GM20431 (cell line): ENCODE results near the gene PGAM5.

ENCODE experiments used
- in situ Hi-C: fragments of 300-500 bp; cut with MseI, MboI; formaldehyde crosslinking; loops from one replicate; pipeline ENCODE4 v1.15.0; 2020; ENCODE audit warnings: low sequenced_read_pairs; ENCODE audit not compliant: unreplicated experiment

The PGAM5 gene

DNA sequence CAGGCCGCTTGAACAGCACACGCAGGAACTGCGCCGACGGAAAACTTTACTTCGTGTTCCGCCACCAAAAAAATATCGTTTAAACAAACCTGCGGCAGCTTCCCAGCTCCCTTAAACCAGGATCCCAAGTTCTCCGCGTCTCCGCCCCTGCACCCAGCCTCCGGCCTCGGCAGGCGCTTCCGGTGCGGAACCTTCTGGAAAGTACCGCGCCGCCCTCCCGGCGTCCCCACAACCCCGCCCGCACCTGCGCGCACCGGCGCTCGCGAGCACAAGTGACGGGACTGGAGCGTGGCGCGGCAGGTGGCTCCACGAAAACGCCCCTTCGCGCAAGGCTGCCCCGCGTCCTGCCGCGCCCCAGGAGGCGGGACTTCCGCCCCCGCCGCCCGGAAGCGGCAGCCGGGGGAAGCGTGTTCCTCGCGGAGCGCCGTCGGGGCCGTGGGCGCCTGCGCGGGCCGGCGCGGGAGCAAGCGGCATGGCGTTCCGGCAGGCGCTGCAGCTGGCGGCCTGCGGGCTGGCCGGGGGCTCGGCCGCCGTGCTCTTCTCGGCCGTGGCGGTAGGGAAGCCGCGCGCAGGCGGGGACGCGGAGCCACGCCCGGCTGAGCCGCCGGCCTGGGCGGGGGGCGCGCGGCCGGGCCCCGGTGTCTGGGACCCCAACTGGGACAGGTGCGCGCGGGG, at the start of gene PGAM5:
Gene PGAM5, plus strand, starts transcription at position 438 of the 675 bp plus-strand sequence. Its CDS starts 35 bp downstream, at position 473.
- in situ Hi-C loops = no loop called here

DNA sequence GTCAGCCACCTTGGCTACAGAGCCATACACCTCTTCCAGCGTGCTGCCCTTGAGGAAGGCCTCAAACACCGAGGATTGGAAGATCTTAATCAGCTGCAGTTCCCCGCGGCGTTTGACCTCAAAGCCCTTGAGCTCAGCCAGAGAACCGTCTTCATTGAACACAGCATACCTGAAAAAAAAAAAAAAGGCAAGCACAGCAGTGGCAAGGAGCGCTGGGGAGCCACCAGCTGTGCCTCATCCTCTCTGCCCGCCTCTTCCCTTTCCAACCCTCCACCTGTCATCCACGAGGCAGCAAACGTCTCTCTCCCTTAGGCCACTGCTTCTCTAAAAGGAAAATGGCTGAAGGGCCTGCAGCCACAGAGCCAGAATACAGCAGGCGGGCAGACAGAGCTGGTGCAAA, 49.6 kb upstream of the PGAM5 start:
- in situ Hi-C loops = no loop called here

DNA sequence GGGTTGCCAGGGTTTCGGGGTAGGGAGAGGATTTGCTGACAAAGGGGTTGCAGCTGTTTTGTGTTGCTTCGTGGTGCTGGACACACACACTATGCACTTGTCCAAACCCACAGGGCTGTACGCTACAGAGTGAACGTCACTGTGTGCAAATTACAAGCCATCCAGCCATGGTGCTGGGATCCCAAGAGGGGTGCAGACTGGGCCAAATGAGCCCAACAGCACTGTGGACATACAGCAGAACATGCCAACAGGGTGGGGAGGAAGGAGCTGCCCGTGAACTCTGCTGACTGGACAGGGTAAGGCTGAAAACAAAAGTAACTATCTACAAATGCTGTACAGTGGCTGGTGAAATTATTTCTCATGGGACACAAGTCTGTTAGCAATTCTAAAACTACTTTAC, 48.7 kb upstream of the PGAM5 start:
- in situ Hi-C loops = no loop called here

DNA sequence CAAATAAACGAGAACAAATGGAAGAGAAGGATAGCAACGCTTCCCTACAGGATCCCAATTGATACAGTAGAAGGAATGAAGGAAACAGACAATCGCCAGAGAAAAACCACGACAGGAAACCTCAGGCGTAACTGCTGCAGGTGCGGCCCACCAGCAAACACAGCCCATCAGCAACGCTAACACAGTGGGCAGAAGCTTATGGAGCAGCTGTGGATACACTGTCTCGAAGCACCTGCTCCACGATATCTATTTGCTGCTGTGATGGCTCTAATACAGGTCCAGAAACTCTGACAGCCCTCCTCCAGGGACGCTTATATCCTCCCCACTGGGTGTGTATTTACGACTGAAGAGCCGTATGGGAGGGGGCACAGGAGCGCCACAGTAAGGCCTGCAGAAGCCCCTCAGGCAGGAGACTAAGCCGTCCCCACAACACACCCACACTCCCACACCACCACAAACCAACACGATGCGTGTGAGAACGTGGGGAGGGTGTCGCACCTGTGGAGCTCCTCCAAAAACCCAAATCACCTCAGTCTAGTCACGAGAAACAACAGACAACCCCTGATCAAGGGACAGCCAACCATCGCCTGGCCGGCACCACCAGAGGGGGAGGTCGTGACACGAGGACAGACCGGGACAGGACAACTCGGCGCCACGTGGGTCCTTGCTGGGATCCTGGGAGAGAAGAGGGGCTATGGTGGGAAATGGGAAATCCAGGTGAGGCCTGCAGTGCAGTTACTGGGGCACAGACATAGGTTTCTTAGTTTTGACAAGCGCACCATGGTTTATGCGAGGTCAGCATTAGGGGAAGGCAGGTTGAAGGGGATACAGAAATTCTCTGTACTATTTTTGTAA, 47.5 kb upstream of the PGAM5 start:
- in situ Hi-C loops = no loop called here

DNA sequence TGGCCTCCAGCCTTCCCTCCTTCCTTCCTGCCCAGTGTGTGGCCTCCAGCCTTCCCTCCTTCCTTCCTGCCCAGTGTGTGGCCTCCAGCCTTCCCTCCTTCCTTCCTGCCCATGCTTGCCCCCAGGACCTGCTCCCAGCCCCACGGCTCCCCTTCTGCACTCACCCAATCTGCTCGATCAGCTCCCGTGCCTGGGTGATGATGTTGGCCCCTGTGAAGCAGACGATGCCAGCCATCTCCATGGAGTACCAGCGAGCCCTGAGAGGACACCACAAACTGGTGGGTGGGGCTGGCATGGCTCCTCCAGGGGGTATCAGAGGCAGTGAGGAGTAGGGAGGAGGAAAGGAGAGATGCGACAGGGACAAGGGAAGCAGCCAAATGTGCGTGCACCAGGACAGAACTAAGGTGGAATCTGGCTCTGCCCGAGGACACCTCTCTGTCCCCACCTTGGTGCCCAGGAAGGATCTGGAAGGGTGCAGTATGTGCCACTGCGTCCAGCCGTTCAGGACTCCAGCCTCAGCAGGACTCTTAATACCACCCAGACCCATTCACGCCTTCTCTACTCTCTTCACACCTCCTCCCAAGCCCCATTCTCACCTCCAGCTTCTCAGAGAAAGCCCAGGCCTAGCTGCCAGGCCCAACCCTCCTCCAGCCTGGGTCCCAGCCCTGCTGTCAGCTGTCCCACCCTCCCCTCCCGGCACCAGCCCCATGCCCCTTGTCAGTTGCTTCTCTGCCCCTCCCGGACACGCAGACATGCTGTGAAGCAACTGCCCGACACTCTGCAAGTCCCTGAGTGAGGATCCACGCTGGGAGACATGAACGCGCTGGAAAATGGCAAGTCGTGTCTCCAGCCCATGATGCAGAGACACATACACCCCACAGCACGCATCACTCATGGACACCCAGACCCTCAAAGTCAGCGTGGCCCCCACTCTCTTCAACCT, 46.2 kb upstream of the PGAM5 start:
- in situ Hi-C loops = no loop called here

DNA sequence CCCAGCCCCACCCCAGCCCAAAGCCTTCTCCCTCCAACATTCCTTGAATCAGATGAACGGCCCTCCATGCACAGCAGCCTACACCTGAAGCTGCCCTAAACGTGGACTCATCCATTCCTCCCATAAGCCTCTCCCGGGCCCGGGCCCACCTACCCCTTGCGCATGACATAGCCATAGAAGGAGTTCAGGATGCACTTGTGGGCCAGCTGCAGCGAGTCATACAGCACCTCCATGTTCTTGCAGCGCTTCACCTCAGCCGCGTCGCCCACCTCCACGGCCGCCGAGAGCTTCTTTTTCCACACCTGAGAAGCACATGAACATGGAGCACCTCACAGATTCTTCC, 45.5 kb upstream of the PGAM5 start:
- in situ Hi-C loops = no loop called here

DNA sequence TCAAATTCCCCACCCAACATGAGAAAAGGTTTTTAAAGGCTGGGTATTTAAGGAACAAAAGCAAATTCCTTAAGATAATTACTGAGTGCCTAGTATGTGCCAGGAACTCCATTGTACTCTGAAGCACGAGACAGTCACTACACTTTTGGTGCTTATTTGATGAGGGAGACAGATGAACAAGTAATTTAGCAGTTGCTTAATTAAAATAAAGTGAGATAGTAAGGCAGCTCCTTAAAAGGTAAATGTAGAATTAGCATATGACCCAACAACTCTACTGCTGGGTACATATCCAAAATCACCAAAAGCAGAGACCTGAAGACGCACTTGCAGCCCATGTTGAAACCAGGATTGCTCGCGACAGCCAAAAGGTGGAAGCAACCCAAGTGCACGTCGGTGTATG, 44.8 kb upstream of the PGAM5 start:
- in situ Hi-C loops = no loop called here

DNA sequence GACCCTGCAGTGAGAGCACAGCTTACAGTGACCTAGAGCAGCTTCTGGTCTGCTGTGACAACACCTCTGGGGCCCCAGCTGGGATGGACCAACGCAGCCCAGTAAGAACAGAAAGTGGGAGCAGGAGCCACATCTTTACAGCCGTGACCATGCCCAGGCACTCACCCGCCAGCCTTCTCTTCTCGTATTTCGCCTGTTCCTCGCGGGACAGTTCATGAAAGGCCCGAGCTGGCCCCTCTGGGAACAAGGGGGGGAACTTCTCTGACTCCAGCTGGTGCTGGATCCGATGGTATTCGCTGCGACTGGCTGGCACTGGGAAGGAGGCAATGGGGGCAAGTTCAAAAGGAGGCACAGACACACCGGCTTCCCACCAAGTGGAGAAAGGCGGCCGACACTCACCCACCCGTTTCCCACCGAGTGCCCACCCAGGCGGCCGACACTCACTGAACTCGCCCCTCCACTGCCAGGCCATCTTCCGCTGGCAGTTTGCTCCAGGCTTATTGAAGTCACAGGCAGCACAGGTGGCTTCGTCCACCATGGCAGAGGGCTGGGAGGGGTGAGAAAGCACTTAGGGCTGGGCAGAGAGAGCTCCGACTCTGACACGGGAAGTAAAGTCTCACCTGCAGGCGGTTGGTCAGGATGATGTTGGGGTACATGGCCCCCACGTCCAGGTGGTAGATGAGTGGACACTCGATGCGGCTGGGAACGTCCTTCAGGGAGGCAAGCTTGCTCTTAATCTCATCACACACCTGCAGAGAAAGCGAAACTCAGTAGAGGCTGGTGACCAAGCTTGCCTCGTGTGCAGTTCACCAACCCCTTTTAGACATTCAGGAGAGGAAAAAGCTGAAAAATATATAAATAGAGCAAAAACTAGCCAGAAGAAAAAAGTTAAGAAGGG, 42.2 kb upstream of the PGAM5 start:
- in situ Hi-C loops = no loop called here

DNA sequence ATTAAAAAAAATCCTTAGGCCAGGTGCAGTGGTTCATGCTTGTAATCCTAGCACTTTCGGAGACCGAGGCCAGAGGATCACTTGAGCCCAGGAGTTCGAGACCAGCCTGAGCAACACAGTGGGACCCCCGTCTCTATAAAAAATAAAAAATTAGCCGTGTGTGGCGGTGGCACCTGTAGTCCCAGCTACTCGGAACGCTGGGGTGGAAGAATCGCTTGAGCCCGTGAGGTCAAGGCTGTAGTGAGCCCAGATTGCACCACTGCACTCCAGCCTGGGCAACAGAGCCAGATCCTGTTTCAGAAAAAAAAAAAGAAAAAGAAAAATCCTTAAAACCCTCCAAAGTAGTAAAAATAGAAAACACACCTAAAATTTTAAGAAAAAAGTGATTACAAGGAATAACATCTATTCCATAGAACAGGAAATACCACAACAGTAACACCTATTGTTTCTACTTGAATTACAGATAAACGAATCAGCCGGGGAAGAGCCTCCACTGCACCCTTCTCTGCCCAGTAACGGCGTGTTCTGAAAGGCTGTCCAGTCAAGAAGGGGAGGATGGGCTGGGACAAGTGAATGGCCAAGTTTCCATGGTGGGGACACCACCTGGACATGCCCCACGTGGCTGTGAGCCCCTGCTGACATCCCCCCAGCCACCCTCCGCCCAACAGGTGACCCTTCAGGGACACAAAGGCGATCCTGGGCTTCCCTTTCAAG, 41.3 kb upstream of the PGAM5 start:
- in situ Hi-C loops = no loop called here

DNA sequence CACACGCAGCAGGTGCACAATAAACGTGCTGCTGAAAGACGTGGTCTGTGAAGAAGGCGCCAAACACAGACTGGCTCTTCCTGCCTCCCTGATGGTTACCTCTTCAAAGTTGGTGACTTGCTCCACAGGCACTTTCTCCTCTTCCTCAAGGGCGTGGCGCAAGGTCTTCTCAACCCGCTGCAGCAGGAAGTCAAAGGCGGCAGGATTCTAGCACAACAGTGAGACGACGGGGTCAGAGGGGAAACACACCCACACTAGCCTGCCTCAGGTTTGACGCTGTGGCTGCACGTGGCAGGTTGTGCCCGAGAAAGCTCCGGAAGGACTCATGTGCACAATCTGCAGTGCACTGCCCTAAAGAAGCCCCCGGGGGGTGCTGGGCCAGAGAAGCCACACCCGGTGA, 38.5 kb upstream of the PGAM5 start:
- in situ Hi-C loops = no loop called here

DNA sequence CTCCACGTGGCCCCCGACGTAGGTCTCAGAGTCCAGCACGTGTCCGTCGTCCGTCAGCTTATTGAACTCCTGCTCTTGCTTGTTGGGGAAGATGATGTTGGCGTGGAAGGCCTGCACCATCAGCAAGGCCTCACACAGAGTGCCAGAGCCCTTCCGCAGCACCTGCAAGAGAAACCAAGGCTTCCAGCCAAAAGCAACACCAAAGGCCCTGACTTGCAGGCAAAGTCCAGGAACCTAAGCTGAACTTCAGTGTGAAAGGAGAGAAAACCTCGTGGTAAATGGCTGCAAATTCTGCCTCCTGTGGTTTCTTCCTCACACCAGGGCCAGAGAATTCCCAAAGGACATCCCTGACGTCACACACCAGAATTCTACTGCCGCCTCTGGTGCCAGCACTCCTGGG, 38.0 kb upstream of the PGAM5 start:
- in situ Hi-C loops = no loop called here

DNA sequence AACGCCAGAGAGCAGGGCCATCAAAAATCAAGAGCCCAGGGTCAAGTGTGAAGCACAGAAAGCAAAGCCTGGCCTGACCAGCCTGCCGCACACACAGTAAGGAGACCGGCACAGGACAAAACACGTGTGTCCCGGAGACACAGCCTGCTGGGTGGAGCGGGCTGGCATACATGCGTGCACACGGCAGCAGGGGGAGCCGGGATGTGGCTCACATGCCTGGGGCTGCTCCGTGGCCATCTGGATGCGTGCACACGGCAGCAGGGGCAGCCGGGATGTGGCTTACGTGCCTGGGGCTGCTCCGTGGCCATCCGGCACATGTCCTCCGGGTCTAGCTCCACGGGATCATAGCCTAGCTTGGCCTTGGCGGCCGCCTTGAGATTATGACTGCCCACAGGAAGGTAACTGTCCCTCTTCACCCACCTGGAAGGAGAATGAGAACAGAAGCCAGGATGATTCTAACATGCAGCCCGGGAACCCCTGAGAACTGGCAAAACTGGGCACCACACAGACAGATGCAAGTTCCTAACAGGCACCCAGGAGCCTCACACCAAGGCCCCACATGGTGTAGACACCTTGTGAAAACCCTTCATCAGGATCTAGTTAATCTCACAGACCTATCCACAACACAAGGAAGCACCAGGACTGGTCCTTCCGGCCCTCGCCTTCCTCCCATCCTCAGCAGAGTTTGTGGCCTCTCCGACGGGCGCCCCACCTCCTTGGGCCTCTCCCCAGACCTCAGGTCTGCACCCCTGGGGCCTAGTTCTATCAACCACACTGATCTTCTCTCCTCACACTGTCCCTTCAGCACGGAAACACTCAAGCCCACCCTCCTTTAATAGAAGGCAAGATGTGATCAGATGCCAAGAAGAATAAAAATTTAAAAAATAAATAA, 37.1 kb upstream of the PGAM5 start:
- in situ Hi-C loops = no loop called here

DNA sequence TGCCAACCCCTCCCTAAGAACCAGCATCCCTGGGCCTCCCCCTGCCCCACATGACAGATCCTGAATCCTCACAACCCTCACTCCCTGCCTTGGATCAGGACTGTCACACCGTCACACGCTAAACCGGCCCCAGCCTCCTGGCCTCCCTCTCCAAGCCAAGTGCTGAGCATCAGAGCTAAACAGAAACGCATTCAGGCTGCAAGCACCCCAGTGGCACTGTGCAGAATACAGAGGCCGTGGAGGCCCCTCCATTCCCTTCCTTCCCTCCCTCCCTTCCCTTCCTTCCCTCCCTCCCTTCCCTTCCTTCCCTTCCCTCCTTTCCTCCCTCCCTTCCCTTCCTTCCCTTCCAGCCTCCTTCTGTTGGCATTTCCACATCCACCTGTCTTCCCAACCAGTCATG, 36.1 kb upstream of the PGAM5 start:
- in situ Hi-C loops = no loop called here

DNA sequence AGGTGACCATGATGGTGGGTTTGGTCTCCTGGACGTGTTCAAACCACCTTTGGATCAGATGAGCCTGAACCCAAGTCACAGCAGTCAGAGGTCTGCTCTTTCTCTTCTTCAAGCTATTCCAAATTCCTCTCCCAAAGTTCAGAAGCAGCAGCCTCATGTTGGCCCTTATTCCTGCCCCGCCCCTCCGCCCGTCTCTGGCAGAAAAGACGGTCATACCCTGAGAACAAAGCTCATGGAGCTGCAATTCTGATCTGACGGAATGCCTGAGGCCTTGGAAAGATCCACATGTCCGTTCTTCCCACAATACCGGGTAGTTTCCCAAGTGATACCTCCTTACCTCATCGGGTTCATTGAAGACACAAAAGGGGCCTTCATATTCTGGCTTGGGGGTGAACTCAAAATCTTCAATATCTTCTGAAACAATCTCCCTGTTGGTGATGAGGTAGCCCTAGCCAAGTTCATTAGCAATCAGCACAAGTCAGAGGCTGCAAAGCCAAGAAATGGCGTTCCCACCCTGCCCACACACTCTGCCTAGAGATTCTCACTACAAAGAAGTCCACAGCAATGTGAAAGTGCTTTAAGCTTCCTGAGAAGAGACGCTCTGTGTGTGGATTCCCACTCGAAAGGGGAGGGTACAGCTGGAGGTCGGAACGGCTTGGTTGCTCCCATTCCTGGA, 34.7 kb upstream of the PGAM5 start:
- in situ Hi-C loops = no loop called here

DNA sequence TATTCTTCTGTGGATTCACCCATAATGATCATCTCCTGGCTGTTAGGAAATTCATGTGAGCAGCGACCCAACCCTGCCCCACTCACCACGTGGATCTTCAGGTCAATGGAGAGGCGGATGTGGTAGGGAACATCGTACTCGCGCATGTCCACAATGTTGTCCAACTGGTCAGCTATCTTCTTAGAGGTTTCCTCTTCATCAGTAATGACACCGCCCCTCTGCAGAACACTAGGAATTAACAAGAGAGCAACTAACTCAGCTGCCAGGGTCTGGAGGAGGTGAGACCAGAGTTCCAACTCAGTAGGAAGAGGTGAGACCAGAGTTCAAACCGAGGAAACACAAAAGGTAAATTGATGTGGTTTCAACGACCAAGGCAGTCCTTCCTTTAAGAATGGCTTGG, 33.1 kb upstream of the PGAM5 start:
- in situ Hi-C loops = no loop called here

DNA sequence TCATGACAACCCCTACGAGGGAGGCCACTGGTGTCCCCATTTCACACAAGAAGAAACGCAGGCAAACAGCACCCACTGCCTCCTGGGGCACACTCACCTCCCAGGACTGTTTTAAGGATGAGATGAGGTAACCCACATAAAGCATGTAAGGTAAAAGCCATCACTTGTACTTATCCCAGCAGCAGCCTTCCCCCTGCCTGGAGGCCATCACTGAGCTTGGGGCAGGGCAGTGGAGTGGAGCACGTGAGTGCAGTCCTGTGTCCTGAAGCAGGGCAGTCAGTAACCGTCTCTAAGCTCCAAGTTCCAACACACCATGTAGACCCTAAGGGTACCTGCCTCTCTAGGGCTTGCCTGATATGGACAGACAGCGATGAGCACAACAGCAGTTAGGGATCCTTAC, 25.2 kb upstream of the PGAM5 start:
- in situ Hi-C loops = no loop called here

DNA sequence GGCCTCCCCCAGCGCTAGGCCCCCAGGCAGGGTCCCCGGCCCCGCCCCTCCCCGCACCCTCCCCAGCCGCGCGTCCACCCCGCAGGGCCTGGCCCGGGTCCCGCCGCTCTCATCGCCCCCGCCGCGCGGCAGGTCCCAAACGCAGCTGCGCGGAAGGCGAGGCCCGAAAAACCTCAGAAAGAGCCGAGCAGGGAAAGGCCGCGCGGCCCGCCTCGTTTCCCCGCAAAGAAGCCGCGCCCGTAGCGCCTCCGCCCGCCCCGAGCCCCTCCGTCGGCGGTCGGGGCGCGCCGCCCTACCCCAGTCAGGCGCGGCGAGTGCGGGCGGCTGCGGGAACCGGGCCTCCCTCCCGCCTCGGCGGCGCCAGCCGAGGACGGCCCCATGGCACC, 23.8 kb upstream of the PGAM5 start:
- in situ Hi-C loops = no loop called here
